GM12891 (cell line): ENCODE measurements around the gene MRPL10.

Source experiments
- DNase-seq: peaks from one replicate; pipeline ENCODE4 v3.0.0; 2011; ENCODE audit warnings: low spot score; ENCODE audit not compliant: insufficient read length
- FAIRE-seq: peaks from 2 replicates; lab custom pipeline; 2011; peaks lifted over from hg19 to GRCh38; lab: Jason Lieb, UNC
- PAX5 ChIP-seq: IDR thresholded peaks from 2 replicates; pipeline ENCODE4 v1.6.1; 2011; ENCODE audit warnings: low read length, moderate library complexity, mild to moderate bottlenecking; ENCODE audit not compliant: insufficient read depth, severe bottlenecking
- POLR2A ChIP-seq: IDR thresholded peaks from 2 replicates; pipeline ENCODE4 v1.6.1; 2011; ENCODE audit warnings: low read depth, low read length, control low read depth
- POLR2AphosphoS5 ChIP-seq: IDR thresholded peaks from 2 replicates; pipeline ENCODE4 v1.6.1; 2011; ENCODE audit warnings: low read depth, low read length, control low read depth
- POU2F2 ChIP-seq: IDR thresholded peaks from 2 replicates; pipeline ENCODE4 v1.6.1; 2011; ENCODE audit warnings: low read depth, mild to moderate bottlenecking, control low read depth, low read length, moderate library complexity
- SPI1 ChIP-seq: IDR thresholded peaks from 2 replicates; pipeline ENCODE4 v1.6.1; 2011; ENCODE audit warnings: low read depth, low read length, control low read depth
- TAF1 ChIP-seq: IDR thresholded peaks from 2 replicates; pipeline ENCODE4 v1.6.1; 2011; ENCODE audit warnings: low read depth, low read length, control low read depth

MRPL10 gene

DNA sequence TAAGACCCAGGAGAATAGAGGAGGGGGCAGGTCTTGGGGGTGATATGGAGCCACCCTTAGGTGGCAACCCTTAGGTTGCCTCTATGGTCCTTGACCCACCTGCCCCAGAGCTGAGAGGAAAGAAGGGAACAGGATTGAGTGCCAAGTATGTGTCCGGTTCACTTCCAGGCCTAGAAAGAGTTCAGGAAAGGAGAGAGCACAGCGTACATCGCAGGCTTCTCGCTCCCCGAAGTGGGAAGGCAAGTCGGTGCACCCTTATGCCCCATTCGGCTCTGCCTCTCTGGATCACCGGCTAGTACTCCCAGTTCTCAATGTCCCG lies 19.0 kb upstream of the MRPL10 start:
- FAIRE-seq (no peak), DNase-seq (no peak)
- TF ChIP-seq POLR2AphosphoS5 (no peak), TAF1 (no peak), POU2F2 (no peak), SPI1 (no peak), PAX5 (no peak), POLR2A (no peak)

DNA sequence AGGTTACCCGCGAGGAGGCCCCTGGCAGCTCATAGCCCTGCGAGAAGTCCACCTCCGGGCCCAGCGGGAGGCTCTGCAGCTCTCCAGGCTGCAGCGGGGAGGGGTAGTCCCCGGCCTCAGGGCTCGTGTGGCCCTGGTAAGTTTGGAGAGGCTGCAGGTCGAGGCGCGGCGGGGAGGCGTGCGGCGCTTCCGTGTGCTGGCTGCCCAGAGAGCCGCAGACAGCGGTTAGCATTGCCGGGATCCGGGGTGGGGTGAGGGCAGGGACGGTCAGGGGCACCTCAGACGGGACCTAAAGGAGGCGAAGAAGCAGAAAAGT lies 16.8 kb upstream of the MRPL10 start:
- no peak for DNase-seq
- TF ChIP-seq TAF1, result no peak
- TF ChIP-seq POLR2A, result no peak
- no peak for TF ChIP-seq POLR2AphosphoS5
- TF ChIP-seq SPI1, result no peak
- no peak for TF ChIP-seq PAX5
- no peak for TF ChIP-seq POU2F2
- FAIRE-seq, result no peak

DNA sequence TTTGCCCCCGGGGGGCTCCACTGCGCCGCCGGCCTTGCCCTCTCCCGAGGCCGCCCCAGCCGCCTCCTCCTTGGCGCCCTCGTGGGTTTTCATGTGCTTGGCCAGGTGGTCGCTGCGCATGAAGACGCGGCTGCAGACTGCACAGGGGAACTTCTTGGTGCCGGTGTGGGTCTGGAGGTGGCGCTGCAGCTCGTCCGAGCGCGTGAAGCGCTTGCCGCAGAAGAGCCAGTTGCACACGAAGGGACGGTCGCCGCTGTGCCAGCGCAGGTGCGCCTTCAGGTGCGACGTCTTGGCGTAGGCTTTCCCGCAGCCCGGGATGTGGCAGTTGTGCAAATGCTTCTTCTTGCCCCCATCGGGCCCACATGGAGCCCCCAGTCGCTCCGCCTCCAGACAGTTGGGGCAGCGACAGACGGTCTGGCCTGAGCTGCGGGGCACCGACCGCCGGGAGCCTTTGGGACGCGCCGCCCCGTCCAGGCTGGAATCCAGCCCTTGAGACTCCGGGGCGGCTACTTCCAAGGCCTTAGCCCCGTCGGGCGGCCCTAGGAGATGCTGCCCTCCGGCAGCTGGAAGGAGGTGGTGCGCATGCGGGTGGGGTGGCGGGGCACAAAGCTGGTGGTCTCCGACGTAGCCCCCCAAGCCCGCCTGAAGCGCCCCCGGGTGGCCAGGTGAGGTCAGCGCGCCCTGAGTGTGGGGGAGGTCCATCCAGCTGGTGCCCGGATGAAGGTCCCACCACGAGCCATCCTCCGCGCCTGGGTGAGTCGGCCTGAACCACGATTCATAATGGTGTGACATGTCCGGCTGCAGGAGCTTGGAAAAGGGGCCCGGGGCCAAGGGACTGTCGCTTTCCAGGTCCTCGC lies 16.2 kb upstream of the MRPL10 start:
- DNase-seq (no peak), FAIRE-seq (no peak)
- TF ChIP-seq SPI1, result no peak
- TF ChIP-seq POLR2AphosphoS5, result no peak
- no peak for TF ChIP-seq POU2F2
- no peak for TF ChIP-seq POLR2A
- no peak for TF ChIP-seq PAX5
- TF ChIP-seq TAF1, result no peak

DNA sequence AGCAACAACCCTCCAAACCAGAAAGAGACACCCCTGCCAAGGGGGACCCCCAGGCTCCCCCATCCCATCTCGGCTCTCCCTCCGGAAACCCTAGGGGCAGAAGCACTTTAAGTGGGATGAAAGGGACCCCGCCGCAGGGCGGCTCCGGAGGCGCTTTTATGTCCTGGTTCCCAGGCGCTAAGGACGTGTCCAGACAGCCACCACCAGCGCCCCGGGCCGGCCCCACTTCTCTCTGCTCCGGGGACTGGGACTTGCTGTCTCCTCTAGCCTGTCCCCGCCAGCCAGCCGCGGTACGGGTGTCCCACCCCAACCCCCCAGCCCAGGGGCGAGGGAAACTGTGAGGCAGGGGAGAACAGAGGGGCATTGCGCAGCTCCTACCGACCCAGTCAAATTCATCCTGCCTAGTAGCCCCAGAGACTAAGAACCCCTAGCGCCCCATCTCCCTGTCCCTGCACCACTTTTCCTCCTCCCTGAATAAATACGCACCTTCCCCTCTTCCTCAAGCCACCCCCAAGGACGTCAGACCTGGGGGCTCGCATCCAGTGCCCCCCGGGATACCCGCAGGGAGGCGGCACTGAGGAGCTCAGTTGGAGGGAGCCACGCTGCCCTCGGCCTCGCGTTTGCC lies 15.5 kb upstream of the MRPL10 start:
- DNase-seq, result no peak

DNA sequence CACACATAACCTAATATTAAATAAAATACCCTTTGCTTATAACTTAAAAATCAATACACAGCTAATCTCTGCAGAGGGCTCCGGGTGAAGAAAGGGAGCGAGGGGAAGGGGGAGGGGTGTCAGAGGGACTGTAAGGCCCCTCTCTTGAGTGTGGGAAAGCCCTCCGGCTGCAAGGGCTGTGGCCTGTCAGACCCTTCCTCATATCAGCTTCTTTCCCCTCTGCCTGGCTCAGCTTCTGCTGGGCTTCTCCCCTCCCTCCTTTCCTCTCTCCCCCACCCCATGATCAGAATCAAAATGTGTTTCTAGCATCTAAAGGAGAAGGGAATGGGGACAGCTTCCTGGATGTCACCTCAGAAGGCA lies 14.4 kb upstream of the MRPL10 start:
- FAIRE-seq, result no peak
- TF ChIP-seq POLR2AphosphoS5 (no peak), PAX5 (no peak)
- DNase-seq, result no peak

More for the DNA sequence above, 15.5 kb upstream of the MRPL10 start:
- TF ChIP-seq TAF1, result no peak
- no peak for TF ChIP-seq POLR2A
- TF ChIP-seq POU2F2, result no peak
- no peak for TF ChIP-seq SPI1
- no peak for TF ChIP-seq PAX5
- no peak for TF ChIP-seq POLR2AphosphoS5
- no peak for FAIRE-seq

DNA sequence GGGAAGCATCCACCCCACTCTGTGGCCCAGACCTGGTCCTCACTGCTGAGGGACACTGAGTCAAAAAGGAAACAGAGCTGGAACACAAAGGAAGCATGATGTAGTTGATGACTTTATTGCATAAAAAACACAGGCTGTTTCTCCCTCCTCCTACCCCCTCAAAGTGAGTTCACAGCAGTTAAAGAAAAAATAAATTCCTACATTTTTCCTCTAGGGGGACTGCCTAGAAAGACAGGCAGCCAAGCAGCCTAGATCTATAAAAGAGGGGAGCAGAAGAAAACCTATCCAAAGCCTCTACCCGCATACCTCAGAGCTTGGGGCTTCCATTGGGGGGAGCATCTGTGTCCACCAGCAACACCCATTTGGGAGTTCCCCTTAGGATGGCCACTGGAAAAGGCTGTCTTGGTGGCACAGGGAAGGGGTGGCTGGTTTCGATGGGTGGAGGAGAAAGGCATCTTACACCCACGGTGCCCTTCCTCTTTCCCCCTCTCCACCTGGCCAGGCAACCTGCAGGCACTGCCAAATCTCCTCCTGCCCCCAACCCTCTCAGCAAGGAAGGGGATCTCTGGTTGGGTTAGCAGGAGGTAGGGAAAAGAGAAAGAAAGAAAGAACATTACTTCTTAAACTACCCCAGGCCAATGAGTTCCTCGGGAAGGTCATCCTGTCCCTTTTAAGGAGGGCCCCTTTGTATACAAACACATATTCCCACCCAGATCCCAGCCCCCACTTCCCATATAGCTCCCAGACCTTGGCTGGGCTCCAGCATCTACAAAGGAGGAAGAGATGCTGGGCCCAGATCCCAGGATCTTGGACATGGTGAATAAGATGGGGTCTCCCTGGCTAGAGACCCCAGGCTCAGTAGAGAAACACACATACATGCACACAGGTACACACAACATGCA lies 13.7 kb upstream of the MRPL10 start:
- TF ChIP-seq POU2F2 (no peak), PAX5 (no peak), TAF1 (no peak), POLR2A (no peak), SPI1 (no peak), POLR2AphosphoS5 (no peak)
- DNase-seq (no peak), FAIRE-seq (no peak)

DNA sequence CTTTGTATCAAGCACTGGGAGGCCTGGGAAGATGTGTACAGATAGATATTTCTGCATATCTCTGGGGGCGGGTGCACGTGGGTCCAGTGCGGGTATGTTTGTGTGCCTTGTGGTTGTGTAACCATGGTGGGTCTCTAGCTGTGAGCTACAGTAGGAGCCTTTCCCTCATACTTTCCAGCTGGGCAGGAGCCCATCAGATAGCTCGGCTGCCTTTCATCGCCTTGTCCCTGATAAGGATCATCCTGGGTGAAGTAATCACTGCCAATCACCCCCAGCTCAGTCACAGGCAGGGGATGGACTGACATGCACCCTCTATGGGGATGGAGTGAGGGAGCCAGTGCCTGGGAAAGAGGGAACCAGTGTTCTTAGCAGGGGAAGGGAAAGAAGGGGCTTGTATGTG lies 12.9 kb upstream of the MRPL10 start:
- no peak for DNase-seq
- no peak for FAIRE-seq
- no peak for TF ChIP-seq SPI1
- no peak for TF ChIP-seq POLR2AphosphoS5
- TF ChIP-seq POU2F2, result no peak
- no peak for TF ChIP-seq POLR2A
- TF ChIP-seq TAF1, result no peak
- no peak for TF ChIP-seq PAX5

DNA sequence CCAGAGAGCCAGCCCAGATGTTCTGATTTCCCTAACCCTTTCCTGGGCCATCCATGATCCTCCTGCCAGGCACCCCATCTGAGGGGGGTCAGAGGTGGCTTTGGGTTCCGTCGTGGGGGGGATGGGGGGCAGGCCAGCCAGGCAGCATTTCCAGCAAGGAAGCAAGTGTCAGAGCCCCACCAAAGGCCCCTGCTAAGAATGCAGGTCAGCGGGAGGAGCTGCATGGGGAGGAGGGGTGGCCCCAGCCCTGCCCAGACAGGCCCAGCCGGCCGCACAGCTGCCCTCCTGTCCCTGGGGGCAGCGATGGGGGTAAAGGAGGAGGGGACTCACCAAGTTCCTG lies 12.0 kb upstream of the MRPL10 start:
- DNase-seq (no peak), FAIRE-seq (no peak)
- TF ChIP-seq POLR2A, result no peak
- no peak for TF ChIP-seq POLR2AphosphoS5
- no peak for TF ChIP-seq TAF1
- TF ChIP-seq PAX5, result no peak
- no peak for TF ChIP-seq POU2F2
- TF ChIP-seq SPI1, result no peak

DNA sequence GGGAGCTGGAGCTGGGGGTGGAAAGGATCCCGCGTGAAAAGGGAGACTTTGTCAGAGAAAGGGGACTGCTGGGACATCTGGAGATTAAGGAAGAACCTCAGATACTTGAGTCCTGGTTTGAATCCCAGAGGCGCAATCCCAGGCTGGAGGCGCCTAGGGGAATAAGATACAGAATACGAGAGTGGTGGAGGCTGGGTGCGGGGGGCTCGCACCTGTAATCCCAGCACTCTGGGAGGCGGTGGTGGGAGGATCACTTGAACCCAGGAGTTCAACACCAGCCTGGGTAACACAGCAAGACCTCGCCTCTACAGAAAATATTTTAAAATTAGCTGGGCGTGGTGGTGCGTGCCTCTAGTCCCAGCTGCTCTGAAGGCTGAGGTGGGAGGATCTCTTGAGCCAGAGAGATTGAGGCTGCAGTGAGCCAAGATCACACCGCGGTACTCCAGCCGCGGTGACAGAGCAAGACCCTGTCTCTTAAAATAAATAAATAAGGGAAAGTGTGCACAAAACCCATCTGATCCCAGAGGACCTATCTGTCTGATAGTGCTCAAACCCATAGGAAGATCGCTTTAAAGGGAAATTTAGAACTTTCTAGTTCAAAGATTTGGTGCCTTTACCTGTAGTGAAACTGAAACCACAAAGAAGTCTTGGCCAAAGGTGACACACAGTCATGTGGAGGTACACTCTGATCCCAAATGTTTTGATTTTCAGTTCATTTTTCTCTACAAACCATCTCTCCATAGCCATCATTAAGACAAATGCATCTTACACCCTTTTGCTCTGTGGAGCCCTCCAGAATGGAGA lies 10.3 kb upstream of the MRPL10 start:
- DNase-seq (no peak), FAIRE-seq (no peak)
- no peak for TF ChIP-seq SPI1
- TF ChIP-seq POU2F2, result no peak
- TF ChIP-seq POLR2AphosphoS5, result no peak
